ENCODE measurements around the gene COL19A1.

Gene COL19A1

GRCh38 chr6:70241991-70242420, 375.6 kb downstream of the COL19A1 start:
- peak; percentile 4 for DNase-seq

GRCh38 chr6:70246118-70246517, 379.8 kb downstream of the COL19A1 start:
- Histone ChIP-seq H2AK5ac (ENCODE audit: low read length, severe bottlenecking) (no peak overlapping the region), H3K27me3 (ENCODE audit: control insufficient read depth in 1 of 2, insufficient read depth in 1 of 2, low read length in 2 of 2) (peaks cover 6 to 7% of the 10 kb centered on the region in 2 experiments), H2BK5ac (ENCODE audit: low read depth, low read length, poor library complexity, severe bottlenecking) (no peak overlapping the region), H2BK12ac (ENCODE audit: low read length in 2 of 2) (no peak overlapping the region), H3K23ac (ENCODE audit: low read length in 2 of 2) (no peak overlapping the region), H3K4me2 (ENCODE audit: low read length, poor library complexity, severe bottlenecking) (no peak overlapping the region), H3K27ac (ENCODE audit: low read length, poor library complexity, severe bottlenecking) (no peak overlapping the region), H3K36me3 (ENCODE audit: control insufficient read depth in 1 of 2, insufficient read depth in 2 of 2, low read depth in 1 of 2, low read length in 2 of 2) (no peaks in the 10 kb centered on the region), H3K9ac (ENCODE audit: low read length) (no peak overlapping the region), H3K4me3 (ENCODE audit: insufficient read depth in 1 of 2, low read depth in 1 of 2, low read length in 2 of 2) (no peak overlapping the region), H3K18ac (ENCODE audit: low read depth in 1 of 2, low read length in 2 of 2) (no peak overlapping the region), H2BK15ac (ENCODE audit: low read depth, poor library complexity, severe bottlenecking) (no peak overlapping the region), H3K14ac (ENCODE audit: low read length in 2 of 2) (no peak overlapping the region), H3K4ac (ENCODE audit: low read depth in 1 of 2, low read length in 2 of 2) (no peak overlapping the region), H3K9me3 (ENCODE audit: control insufficient read depth, low read length) (no peaks in the 10 kb centered on the region), H4K91ac (ENCODE audit: low read length) (no peak overlapping the region), H3K4me1 (ENCODE audit: control insufficient read depth, insufficient read depth, low read depth, low read length) (no peaks in the 10 kb centered on the region), H2AFZ (ENCODE audit: low read depth, low read length) (no peak overlapping the region), H3K79me1 (replicated peaks; ENCODE audit: low read length, poor library complexity, severe bottlenecking) (no peaks in the 10 kb centered on the region), H4K8ac (ENCODE audit: low read length) (no peak overlapping the region), H2BK120ac (ENCODE audit: low read depth, low read length) (no peak overlapping the region)
- no peak for DNase-seq
- WGBS = 88% methylated on average over 3 of the region's 7 CpGs

More at GRCh38 chr6:70241991-70242420, 375.6 kb downstream of the COL19A1 start:
- Histone ChIP-seq H2BK120ac (ENCODE audit: low read depth, low read length) (no peak overlapping the region), H3K4me2 (ENCODE audit: low read length, poor library complexity, severe bottlenecking) (no peak overlapping the region), H3K14ac (ENCODE audit: low read length in 2 of 2) (no peak overlapping the region), H3K4me3 (ENCODE audit: insufficient read depth in 1 of 2, low read depth in 1 of 2, low read length in 2 of 2) (no peak overlapping the region), H3K4ac (ENCODE audit: low read depth in 1 of 2, low read length in 2 of 2) (no peak overlapping the region), H2BK12ac (ENCODE audit: low read length in 2 of 2) (peak overlapping the region in 1 of 2 experiments; percentile 21), H3K4me1 (ENCODE audit: control insufficient read depth, insufficient read depth, low read depth, low read length) (no peaks in the 10 kb centered on the region), H3K9ac (ENCODE audit: low read length) (no peak overlapping the region), H2BK15ac (ENCODE audit: low read depth, poor library complexity, severe bottlenecking) (no peak overlapping the region), H3K36me3 (ENCODE audit: control insufficient read depth in 1 of 2, insufficient read depth in 2 of 2, low read depth in 1 of 2, low read length in 2 of 2) (no peaks in the 10 kb centered on the region), H3K23ac (ENCODE audit: low read length in 2 of 2) (no peak overlapping the region), H2AK5ac (ENCODE audit: low read length, severe bottlenecking) (no peak overlapping the region), H3K27me3 (ENCODE audit: control insufficient read depth in 1 of 2, insufficient read depth in 1 of 2, low read length in 2 of 2) (peaks cover 7 to 9% of the 10 kb centered on the region in 2 experiments), H3K27ac (ENCODE audit: low read length, poor library complexity, severe bottlenecking) (no peak overlapping the region), H4K91ac (ENCODE audit: low read length) (peak overlapping the region; percentile 50), H2BK5ac (ENCODE audit: low read depth, low read length, poor library complexity, severe bottlenecking) (no peak overlapping the region), H3K18ac (ENCODE audit: low read depth in 1 of 2, low read length in 2 of 2) (no peak overlapping the region), H3K79me1 (replicated peaks; ENCODE audit: low read length, poor library complexity, severe bottlenecking) (no peaks in the 10 kb centered on the region), H2AFZ (ENCODE audit: low read depth, low read length) (no peak overlapping the region), H3K9me3 (ENCODE audit: control insufficient read depth, low read length) (no peaks in the 10 kb centered on the region), H4K8ac (ENCODE audit: low read length) (no peak overlapping the region)
- WGBS = 74% methylated on average over 7 of the region's 7 CpGs

GRCh38 chr6:70252604-70253003, 386.2 kb downstream of the COL19A1 start:
- Histone ChIP-seq H2AK5ac (ENCODE audit: low read length, severe bottlenecking) (no peak overlapping the region), H3K4me2 (ENCODE audit: low read length, poor library complexity, severe bottlenecking) (no peak overlapping the region), H4K8ac (ENCODE audit: low read length) (no peak overlapping the region), H2BK12ac (ENCODE audit: low read length in 2 of 2) (no peak overlapping the region), H2BK15ac (ENCODE audit: low read depth, poor library complexity, severe bottlenecking) (no peak overlapping the region), H2AFZ (ENCODE audit: low read depth, low read length) (no peak overlapping the region), H3K9me3 (ENCODE audit: control insufficient read depth, low read length) (no peaks in the 10 kb centered on the region), H3K18ac (ENCODE audit: low read depth in 1 of 2, low read length in 2 of 2) (no peak overlapping the region), H3K4me1 (ENCODE audit: control insufficient read depth, insufficient read depth, low read depth, low read length) (no peaks in the 10 kb centered on the region), H3K9ac (ENCODE audit: low read length) (no peak overlapping the region), H3K27me3 (ENCODE audit: control insufficient read depth in 1 of 2, insufficient read depth in 1 of 2, low read length in 2 of 2) (peaks cover 7 to 12% of the 10 kb centered on the region in 2 experiments), H2BK120ac (ENCODE audit: low read depth, low read length) (no peak overlapping the region), H3K27ac (ENCODE audit: low read length, poor library complexity, severe bottlenecking) (no peak overlapping the region), H3K4me3 (ENCODE audit: insufficient read depth in 1 of 2, low read depth in 1 of 2, low read length in 2 of 2) (no peak overlapping the region), H4K91ac (ENCODE audit: low read length) (no peak overlapping the region), H3K4ac (ENCODE audit: low read depth in 1 of 2, low read length in 2 of 2) (no peak overlapping the region), H2BK5ac (ENCODE audit: low read depth, low read length, poor library complexity, severe bottlenecking) (no peak overlapping the region), H3K23ac (ENCODE audit: low read length in 2 of 2) (no peak overlapping the region), H3K79me1 (replicated peaks; ENCODE audit: low read length, poor library complexity, severe bottlenecking) (no peaks in the 10 kb centered on the region), H3K36me3 (ENCODE audit: control insufficient read depth in 1 of 2, insufficient read depth in 2 of 2, low read depth in 1 of 2, low read length in 2 of 2) (no peaks in the 10 kb centered on the region), H3K14ac (ENCODE audit: low read length in 2 of 2) (no peak overlapping the region)
- 68% methylated on average over 2 of the region's 2 CpGs for WGBS
- DNase-seq = no peak

- H3K27me3 ChIP-seq (ENCODE audit: control insufficient read depth in 1 of 2, insufficient read depth in 1 of 2, low read length in 2 of 2) = peaks cover 0 to 6% of the 10 kb centered on the region in 2 experiments
These were observed 387.6 kb downstream of the COL19A1 start for GRCh38 chr6:70253923-70254322.

More at GRCh38 chr6:70253923-70254322, 387.6 kb downstream of the COL19A1 start:
- WGBS = 40% methylated on average over 1 of the region's 3 CpGs
- H3K9ac ChIP-seq (ENCODE audit: low read length) = no peak overlapping the region
- no peaks in the 10 kb centered on the region for H3K79me1 ChIP-seq (replicated peaks; ENCODE audit: low read length, poor library complexity, severe bottlenecking)
- no peaks in the 10 kb centered on the region for H3K36me3 ChIP-seq (ENCODE audit: control insufficient read depth in 1 of 2, insufficient read depth in 2 of 2, low read depth in 1 of 2, low read length in 2 of 2)
- no peak overlapping the region for H2BK5ac ChIP-seq (ENCODE audit: low read depth, low read length, poor library complexity, severe bottlenecking)
- no peak overlapping the region for H3K27ac ChIP-seq (ENCODE audit: low read length, poor library complexity, severe bottlenecking)
- H2AK5ac ChIP-seq (ENCODE audit: low read length, severe bottlenecking) = no peak overlapping the region
- no peak for DNase-seq
- no peak overlapping the region for H3K4me2 ChIP-seq (ENCODE audit: low read length, poor library complexity, severe bottlenecking)
- no peak overlapping the region for H3K23ac ChIP-seq (ENCODE audit: low read length in 2 of 2)
- H3K18ac ChIP-seq (ENCODE audit: low read depth in 1 of 2, low read length in 2 of 2) = no peak overlapping the region
- H2BK120ac ChIP-seq (ENCODE audit: low read depth, low read length) = no peak overlapping the region
- no peak overlapping the region for H2BK12ac ChIP-seq (ENCODE audit: low read length in 2 of 2)
- H3K14ac ChIP-seq (ENCODE audit: low read length in 2 of 2) = no peak overlapping the region
- H2AFZ ChIP-seq (ENCODE audit: low read depth, low read length) = no peak overlapping the region
- no peaks in the 10 kb centered on the region for H3K4me1 ChIP-seq (ENCODE audit: control insufficient read depth, insufficient read depth, low read depth, low read length)
- H3K9me3 ChIP-seq (ENCODE audit: control insufficient read depth, low read length) = no peaks in the 10 kb centered on the region
- H3K4me3 ChIP-seq (ENCODE audit: insufficient read depth in 1 of 2, low read depth in 1 of 2, low read length in 2 of 2) = no peak overlapping the region
- H2BK15ac ChIP-seq (ENCODE audit: low read depth, poor library complexity, severe bottlenecking) = no peak overlapping the region
- H4K91ac ChIP-seq (ENCODE audit: low read length) = no peak overlapping the region
- no peak overlapping the region for H3K4ac ChIP-seq (ENCODE audit: low read depth in 1 of 2, low read length in 2 of 2)
- no peak overlapping the region for H4K8ac ChIP-seq (ENCODE audit: low read length)

Measured in mesenchymal stem cell (in vitro differentiated cells and primary cell).